ENCODE measurements around the gene STAMBP. TPM values are rescaled to one million over a fixed set of nuclear protein-coding genes. Genes with fewer than 3 reads are reported as not detected.

Gene STAMBP
- polyA plus RNA-seq, 1 donor (not counting 4 experiments of a cell fraction or from before 2014, with no cell fraction given), result 95.4 TPM

DNA sequence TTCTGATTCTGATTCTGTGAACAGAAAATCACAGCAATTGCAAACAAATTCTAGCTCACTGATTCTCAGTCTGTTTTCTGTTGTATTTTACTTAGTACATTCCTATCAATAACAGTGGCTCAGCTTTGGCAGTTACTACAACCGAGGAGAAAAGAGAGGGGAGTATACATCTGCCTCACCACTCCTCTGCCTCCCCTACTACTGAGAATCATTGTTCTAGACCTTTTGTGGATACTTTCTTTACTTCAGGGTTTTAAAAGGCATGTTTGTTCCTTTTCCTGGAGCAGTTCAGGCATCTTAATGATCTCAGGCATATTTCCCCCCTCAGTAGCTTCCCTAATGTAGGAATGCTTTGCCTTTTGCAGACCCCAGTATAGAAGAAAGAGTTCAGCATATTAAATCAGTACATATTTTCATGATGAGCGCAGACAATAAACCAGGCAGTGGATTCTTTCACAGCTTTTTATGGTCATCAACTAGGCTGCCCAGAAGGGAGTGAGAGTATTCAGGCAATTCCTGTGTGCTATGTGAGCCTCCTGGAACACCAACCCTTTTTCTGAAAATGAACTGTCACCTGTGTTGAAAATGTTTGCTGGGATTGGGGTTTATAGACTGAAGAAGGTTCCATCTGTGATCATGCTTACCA is 10.3 kb downstream of the STAMBP start:
- peaks cover 7% of the 10 kb centered on the region for H4K20me1 ChIP-seq (ENCODE audit: control insufficient read depth, extremely low read depth, insufficient read depth, low read length)
- peaks cover 3% of the 10 kb centered on the region for H3K4me1 ChIP-seq (ENCODE audit: control insufficient read depth, extremely low read depth, insufficient read depth, low read length)
- dilution Hi-C loops (cut with MboI; ENCODE audit: extremely low pct_ligation_motif_present, low sequenced_read_pairs), result no loop called here
- H3K9ac ChIP-seq (ENCODE audit: control insufficient read depth, extremely low read depth, insufficient read depth, low read length), result no peak overlapping the region
- no peak overlapping the region for H3K4me3 ChIP-seq (ENCODE audit: control insufficient read depth in 2 of 3, extremely low read depth in 1 of 3, insufficient read depth in 2 of 3, low read depth in 1 of 3, low read length in 3 of 3)
- no peaks in the 10 kb centered on the region for H3K9me3 ChIP-seq (ENCODE audit: control insufficient read depth, low read depth, low read length)
- no peak for TF ChIP-seq CTCF (optimal IDR thresholded peaks at IDR 0.05 in 1 of 3, IDR thresholded peaks at IDR 0.05 in 1 of 3, conservative IDR thresholded peaks at IDR 0.05 in 1 of 3; ENCODE audit: extremely low read depth in 1 of 3, insufficient read depth in 2 of 3, low read length in 3 of 3)
- TF ChIP-seq EZH2 (IDR thresholded peaks at IDR 0.05; ENCODE audit: low read length), result no peak
- DNase-seq (ENCODE audit: low read depth, low spot score), result no peak
- no peaks in the 10 kb centered on the region for H3K9me1 ChIP-seq (ENCODE audit: control insufficient read depth, extremely low read depth, insufficient read depth, low read length)
- peak; percentile 9 for FAIRE-seq
- H3K36me3 ChIP-seq (ENCODE audit: control insufficient read depth in 2 of 2, extremely low read depth in 1 of 2, insufficient read depth in 2 of 2, low read length in 2 of 2), result peaks cover 12 to 20% of the 10 kb centered on the region in 2 experiments
- no peak overlapping the region for H3K27ac ChIP-seq (ENCODE audit: control insufficient read depth, insufficient read depth, low read length)
- H2AFZ ChIP-seq (ENCODE audit: control insufficient read depth, low read length), result no peak overlapping the region
- H3K79me2 ChIP-seq (ENCODE audit: control insufficient read depth, insufficient read depth, low read length), result peaks cover 74% of the 10 kb centered on the region
- H3K4me2 ChIP-seq (ENCODE audit: control insufficient read depth, extremely low read depth, insufficient read depth, low read depth, low read length), result no peak overlapping the region
- H3K27me3 ChIP-seq (ENCODE audit: control insufficient read depth, extremely low read depth, insufficient read depth, low read length), result no peaks in the 10 kb centered on the region

DNA sequence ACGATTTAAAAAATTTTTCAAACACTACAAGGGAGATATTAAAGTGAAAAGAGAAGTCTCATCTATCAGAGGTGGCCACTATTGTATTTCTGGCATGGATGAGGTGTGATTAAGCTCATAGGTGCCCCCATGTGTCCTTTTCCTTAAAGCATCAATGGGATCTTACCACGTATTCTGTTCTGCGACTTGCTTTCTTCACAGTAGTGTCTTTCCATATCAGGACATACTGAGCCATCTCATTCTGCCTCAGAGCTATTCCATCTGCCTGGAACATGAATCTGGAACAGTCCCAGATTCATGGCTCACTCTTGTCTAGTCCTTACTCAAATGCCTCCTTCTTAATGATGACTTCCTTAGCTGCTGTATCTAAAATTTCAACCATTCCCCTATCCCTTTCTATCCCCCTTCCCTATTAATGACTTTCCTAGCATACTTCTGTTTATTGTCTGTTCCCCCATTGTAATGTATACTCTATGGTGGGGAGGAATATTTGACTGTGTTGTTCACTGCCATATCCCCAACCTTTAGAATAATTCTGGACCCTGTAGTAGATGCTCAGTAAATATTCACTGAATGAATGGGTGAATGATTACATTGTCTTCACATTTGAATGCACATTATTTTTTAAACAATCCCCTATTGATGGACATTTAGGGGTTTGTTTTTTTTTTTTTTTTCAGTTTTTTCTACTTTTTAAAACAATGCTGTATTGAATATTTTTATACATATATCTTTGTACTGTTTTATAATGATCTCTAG is 11.1 kb downstream of the STAMBP start:
- dilution Hi-C loops (cut with MboI; ENCODE audit: extremely low pct_ligation_motif_present, low sequenced_read_pairs), result no loop called here
- Histone ChIP-seq H4K20me1 (ENCODE audit: control insufficient read depth, extremely low read depth, insufficient read depth, low read length) (peaks cover 7% of the 10 kb centered on the region), H3K4me1 (ENCODE audit: control insufficient read depth, extremely low read depth, insufficient read depth, low read length) (peaks cover 3% of the 10 kb centered on the region), H3K36me3 (ENCODE audit: control insufficient read depth in 2 of 2, extremely low read depth in 1 of 2, insufficient read depth in 2 of 2, low read length in 2 of 2) (peaks cover 14 to 20% of the 10 kb centered on the region in 2 experiments), H3K4me3 (ENCODE audit: control insufficient read depth in 2 of 3, extremely low read depth in 1 of 3, insufficient read depth in 2 of 3, low read depth in 1 of 3, low read length in 3 of 3) (no peak overlapping the region), H3K27ac (ENCODE audit: control insufficient read depth, insufficient read depth, low read length) (no peak overlapping the region), H3K4me2 (ENCODE audit: control insufficient read depth, extremely low read depth, insufficient read depth, low read depth, low read length) (no peak overlapping the region), H2AFZ (ENCODE audit: control insufficient read depth, low read length) (no peak overlapping the region), H3K27me3 (ENCODE audit: control insufficient read depth, extremely low read depth, insufficient read depth, low read length) (no peaks in the 10 kb centered on the region), H3K79me2 (ENCODE audit: control insufficient read depth, insufficient read depth, low read length) (peaks cover 67% of the 10 kb centered on the region), H3K9me3 (ENCODE audit: control insufficient read depth, low read depth, low read length) (no peaks in the 10 kb centered on the region), H3K9ac (ENCODE audit: control insufficient read depth, extremely low read depth, insufficient read depth, low read length) (no peak overlapping the region), H3K9me1 (ENCODE audit: control insufficient read depth, extremely low read depth, insufficient read depth, low read length) (no peaks in the 10 kb centered on the region)
- TF ChIP-seq EZH2 (IDR thresholded peaks at IDR 0.05; ENCODE audit: low read length), result no peak
- TF ChIP-seq CTCF (optimal IDR thresholded peaks at IDR 0.05 in 1 of 3, IDR thresholded peaks at IDR 0.05 in 1 of 3, conservative IDR thresholded peaks at IDR 0.05 in 1 of 3; ENCODE audit: extremely low read depth in 1 of 3, insufficient read depth in 2 of 3, low read length in 3 of 3), result peak in 1 of 3 experiments; percentile 8
- DNase-seq (ENCODE audit: low read depth, low spot score) (no peak), FAIRE-seq (no peak)
